Panc1 (cell line): ENCODE results near the gene FBXL17. TPM values are rescaled to one million over a fixed set of nuclear protein-coding genes. Genes with fewer than 3 reads are reported as not detected.

ENCODE experiments used
- ATAC-seq: fragments of 200-7000 bp; cut with Tn5 transposase; 2 replicates; pipeline ENCODE4 v1.9.1; 2020; ENCODE audit warnings: mild to moderate bottlenecking, moderate library complexity
- BruUV-seq: library from RNA; stranded (reverse); fragments of 400-500 nt; replicated peaks from 2 replicates; lab custom pipeline; 2021; lab: Mats Ljungman, UMichigan
- CTCF ChIA-PET: fragments of 300-600 bp; sonication (Branson Sonifier 250); formaldehyde crosslinking; loops from one replicate; lab custom pipeline; 2022; ENCODE audit warnings: antibody characterized with exemption; lab: Charles Lee
- POLR2A ChIA-PET: fragments of 300-600 bp; sonication (Branson Sonifier 250); formaldehyde crosslinking; loops from one replicate; lab custom pipeline; 2022; ENCODE audit warnings: antibody characterized with exemption; lab: Charles Lee
- DNase-seq: peaks from one replicate; pipeline ENCODE4 v3.0.0-alpha.2; 2010; ENCODE audit warnings: low read depth, low spot score
- H3K27ac ChIP-seq: 2 replicates; pipeline ENCODE4 v1.5.1; 2011; ENCODE audit warnings: mild to moderate bottlenecking, low read length, inconsistent platforms
- H3K27me3 ChIP-seq: fragments of 200-500 bp; sonication (Bioruptor generic); 2 replicates; pipeline ENCODE4 v1.6.0; 2014; ENCODE audit warnings: low read length, inconsistent platforms; ENCODE audit not compliant: control insufficient read depth, insufficient read depth
- H3K36me3 ChIP-seq: fragments of 200-500 bp; sonication (Bioruptor generic); 2 replicates; pipeline ENCODE4 v1.5.1; 2014; ENCODE audit warnings: inconsistent platforms, mild to moderate bottlenecking, low read length, moderate library complexity; ENCODE audit not compliant: control insufficient read depth, insufficient read depth
- H3K4me1 ChIP-seq: 2 replicates; pipeline ENCODE4 v1.5.1; 2011; ENCODE audit warnings: inconsistent platforms, mild to moderate bottlenecking, low read length, moderate library complexity; ENCODE audit not compliant: control insufficient read depth, insufficient read depth
- H3K4me3 ChIP-seq, 2 experiments: 2 replicates each; pipeline ENCODE4 v1.5.1; 2011 to 2012; ENCODE audit warnings: low read depth in 2 of 2, low read length in 2 of 2, mild to moderate bottlenecking in 2 of 2, inconsistent platforms in 1 of 2, moderate library complexity in 1 of 2
- H3K9me3 ChIP-seq: fragments of 200-500 bp; sonication (Bioruptor generic); 2 replicates; pipeline ENCODE4 v1.5.1; 2014; ENCODE audit warnings: low read depth, mild to moderate bottlenecking, inconsistent platforms, low read length, moderate library complexity; ENCODE audit not compliant: control insufficient read depth, insufficient read depth
- POLR2AphosphoS5 ChIP-seq: IDR thresholded peaks from 2 replicates; pipeline ENCODE4 v1.6.1; 2012; ENCODE audit warnings: mild to moderate bottlenecking, low read depth, low read length, moderate library complexity
- SIN3A ChIP-seq: IDR thresholded peaks from 2 replicates; pipeline ENCODE4 v1.6.1; 2012; ENCODE audit warnings: low read depth, mild to moderate bottlenecking, low read length, moderate library complexity, borderline replicate concordance; ENCODE audit not compliant: insufficient read depth
- TCF7L2 ChIP-seq: IDR thresholded peaks from 2 replicates; pipeline ENCODE4 v1.6.1; 2011; ENCODE audit warnings: mild to moderate bottlenecking, low read depth, low read length, inconsistent platforms
- in situ Hi-C: cut with HindIII; loops from 2 replicates; pipeline ENCODE4 v1.10.0; 2016; ENCODE audit warnings: low sequenced_read_pairs, low pct_unique_long_range_greater_than_20kb
- intact Hi-C: fragments of 100-400 bp; cut with micrococcal nuclease; formaldehyde crosslinking; loops from one replicate; pipeline ENCODE4 v1.10.0; 2022; ENCODE audit not compliant: unreplicated experiment
- total RNA-seq: library from RNA; stranded (reverse); gene quantifications from one replicate; pipeline ENCODE4 v1.2.1, GENCODE V29; 2021; ENCODE audit not compliant: unreplicated experiment
- TF ChIP-seq, protein P1 (sequence below), 2 experiments: IDR thresholded peaks; 2 replicates each; pipeline ENCODE4 v1.6.1; 2011 to 2012; ENCODE audit warnings: low read depth in 2 of 2, control low read depth in 1 of 2, low read length in 1 of 2, mild to moderate bottlenecking in 1 of 2, moderate library complexity in 1 of 2; ENCODE audit not compliant: insufficient read depth in 1 of 2
- TF ChIP-seq, protein P2 (sequence below): fragments of 450-650 bp; IDR thresholded peaks from 2 replicates; pipeline ENCODE4 v1.5.1; 2017; ENCODE audit warnings: mild to moderate bottlenecking

Gene FBXL17
- total RNA-seq, 1 experiment from 2014 or later: 17.4 TPM

DNA sequence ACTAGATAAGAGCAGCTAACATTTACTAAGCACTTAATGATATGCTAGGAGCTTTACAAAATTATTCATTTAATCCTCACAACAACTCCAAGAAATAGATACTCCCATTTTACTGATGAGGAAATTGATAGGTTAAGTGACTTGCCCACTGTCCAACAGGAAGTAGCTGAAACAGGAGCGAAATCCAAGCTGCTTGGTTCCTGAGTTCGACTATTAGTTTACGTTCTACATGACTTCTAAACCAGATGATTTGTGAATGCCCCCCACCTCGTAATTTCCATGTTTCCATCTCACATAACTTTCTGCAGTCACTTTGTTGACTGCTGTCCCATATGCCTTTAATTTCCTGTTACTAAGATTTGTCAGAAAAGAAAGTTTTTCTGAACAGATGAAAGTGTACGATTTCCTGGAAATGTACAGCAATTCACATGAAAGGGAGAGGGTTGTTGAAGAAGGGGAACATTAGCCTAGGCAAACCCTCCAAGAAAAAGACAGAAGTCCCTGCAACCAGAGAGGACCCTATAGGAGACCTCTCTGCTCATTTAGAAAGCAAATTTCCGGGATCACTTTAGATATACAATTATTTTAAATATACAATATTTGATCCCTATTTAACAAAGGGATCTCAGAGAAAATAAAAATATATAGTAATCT, 432.1 kb downstream of the FBXL17 start:
- POLR2A ChIA-PET: no interaction called here
- Histone ChIP-seq H3K4me1 (no peaks in the 10 kb centered on the region), H3K9me3 (no peaks in the 10 kb centered on the region), H3K4me3 (no peak overlapping the region), H3K36me3 (no peaks in the 10 kb centered on the region), H3K27me3 (no peaks in the 10 kb centered on the region), H3K27ac (no peak overlapping the region)
- CTCF ChIA-PET: no interaction called here
- no TSS peak for BruUV-seq
- TF ChIP-seq, protein P1, sequence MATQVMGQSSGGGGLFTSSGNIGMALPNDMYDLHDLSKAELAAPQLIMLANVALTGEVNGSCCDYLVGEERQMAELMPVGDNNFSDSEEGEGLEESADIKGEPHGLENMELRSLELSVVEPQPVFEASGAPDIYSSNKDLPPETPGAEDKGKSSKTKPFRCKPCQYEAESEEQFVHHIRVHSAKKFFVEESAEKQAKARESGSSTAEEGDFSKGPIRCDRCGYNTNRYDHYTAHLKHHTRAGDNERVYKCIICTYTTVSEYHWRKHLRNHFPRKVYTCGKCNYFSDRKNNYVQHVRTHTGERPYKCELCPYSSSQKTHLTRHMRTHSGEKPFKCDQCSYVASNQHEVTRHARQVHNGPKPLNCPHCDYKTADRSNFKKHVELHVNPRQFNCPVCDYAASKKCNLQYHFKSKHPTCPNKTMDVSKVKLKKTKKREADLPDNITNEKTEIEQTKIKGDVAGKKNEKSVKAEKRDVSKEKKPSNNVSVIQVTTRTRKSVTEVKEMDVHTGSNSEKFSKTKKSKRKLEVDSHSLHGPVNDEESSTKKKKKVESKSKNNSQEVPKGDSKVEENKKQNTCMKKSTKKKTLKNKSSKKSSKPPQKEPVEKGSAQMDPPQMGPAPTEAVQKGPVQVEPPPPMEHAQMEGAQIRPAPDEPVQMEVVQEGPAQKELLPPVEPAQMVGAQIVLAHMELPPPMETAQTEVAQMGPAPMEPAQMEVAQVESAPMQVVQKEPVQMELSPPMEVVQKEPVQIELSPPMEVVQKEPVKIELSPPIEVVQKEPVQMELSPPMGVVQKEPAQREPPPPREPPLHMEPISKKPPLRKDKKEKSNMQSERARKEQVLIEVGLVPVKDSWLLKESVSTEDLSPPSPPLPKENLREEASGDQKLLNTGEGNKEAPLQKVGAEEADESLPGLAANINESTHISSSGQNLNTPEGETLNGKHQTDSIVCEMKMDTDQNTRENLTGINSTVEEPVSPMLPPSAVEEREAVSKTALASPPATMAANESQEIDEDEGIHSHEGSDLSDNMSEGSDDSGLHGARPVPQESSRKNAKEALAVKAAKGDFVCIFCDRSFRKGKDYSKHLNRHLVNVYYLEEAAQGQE (IDR thresholded peaks at IDR 0.05; ENCODE audit: insufficient read depth in 1 of 2, low read depth in 2 of 2, low read length in 1 of 2): no peak
- no peak for TF ChIP-seq POLR2AphosphoS5
- no peak for DNase-seq
- intact Hi-C loops: no loop called here
- ATAC-seq: no peak
- in situ Hi-C loops: no loop called here

DNA sequence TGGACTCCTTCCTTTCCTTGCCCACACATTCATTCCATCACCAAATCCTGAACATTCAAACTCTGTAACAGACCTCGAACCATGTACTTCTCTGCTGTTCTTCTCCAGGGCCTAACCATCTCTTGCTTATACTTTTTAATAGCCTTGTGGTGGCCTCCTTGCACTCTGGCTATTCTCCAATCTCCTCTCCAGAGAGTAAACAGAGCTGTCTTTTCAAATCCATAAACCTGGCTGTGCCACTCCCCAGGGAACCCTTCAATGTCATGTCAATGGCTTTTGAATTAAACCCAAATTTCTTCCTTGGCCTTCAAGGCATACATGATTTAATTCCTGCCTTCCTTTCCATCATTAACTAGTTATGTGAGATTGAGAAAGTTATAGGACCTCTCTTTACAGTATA, 433.5 kb downstream of the FBXL17 start:
- Histone ChIP-seq H3K27me3 (no peaks in the 10 kb centered on the region), H3K4me3 (no peak overlapping the region), H3K36me3 (no peaks in the 10 kb centered on the region), H3K27ac (no peak overlapping the region), H3K9me3 (no peaks in the 10 kb centered on the region), H3K4me1 (no peaks in the 10 kb centered on the region)
- DNase-seq: no peak
- intact Hi-C loops (no loop called here), in situ Hi-C loops (no loop called here)
- ATAC-seq: no peak
- BruUV-seq: no TSS peak
- ChIA-PET CTCF (no interaction called here), POLR2A (no interaction called here)
- TF ChIP-seq, protein P1 (IDR thresholded peaks at IDR 0.05; ENCODE audit: insufficient read depth in 1 of 2, low read depth in 2 of 2, low read length in 1 of 2): no peak
- TF ChIP-seq POLR2AphosphoS5 (no peak), SIN3A (no peak), TCF7L2 (no peak)
- TF ChIP-seq, protein P2, sequence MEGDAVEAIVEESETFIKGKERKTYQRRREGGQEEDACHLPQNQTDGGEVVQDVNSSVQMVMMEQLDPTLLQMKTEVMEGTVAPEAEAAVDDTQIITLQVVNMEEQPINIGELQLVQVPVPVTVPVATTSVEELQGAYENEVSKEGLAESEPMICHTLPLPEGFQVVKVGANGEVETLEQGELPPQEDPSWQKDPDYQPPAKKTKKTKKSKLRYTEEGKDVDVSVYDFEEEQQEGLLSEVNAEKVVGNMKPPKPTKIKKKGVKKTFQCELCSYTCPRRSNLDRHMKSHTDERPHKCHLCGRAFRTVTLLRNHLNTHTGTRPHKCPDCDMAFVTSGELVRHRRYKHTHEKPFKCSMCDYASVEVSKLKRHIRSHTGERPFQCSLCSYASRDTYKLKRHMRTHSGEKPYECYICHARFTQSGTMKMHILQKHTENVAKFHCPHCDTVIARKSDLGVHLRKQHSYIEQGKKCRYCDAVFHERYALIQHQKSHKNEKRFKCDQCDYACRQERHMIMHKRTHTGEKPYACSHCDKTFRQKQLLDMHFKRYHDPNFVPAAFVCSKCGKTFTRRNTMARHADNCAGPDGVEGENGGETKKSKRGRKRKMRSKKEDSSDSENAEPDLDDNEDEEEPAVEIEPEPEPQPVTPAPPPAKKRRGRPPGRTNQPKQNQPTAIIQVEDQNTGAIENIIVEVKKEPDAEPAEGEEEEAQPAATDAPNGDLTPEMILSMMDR: no peak
